Gastrocnemius medialis (tissue), 4 donors: ENCODE data around the gene SLC22A9. TPM values are rescaled to one million over a fixed set of nuclear protein-coding genes. Genes with fewer than 3 reads are reported as not detected.
"Not testable (repeated sequence)": the region's sequence is repeated elsewhere in the genome, so short reads cannot be mapped to it uniquely, and the experiment has no call there.

Source experiments
- ATAC-seq, 2 donors: fragments of 150-250 bp; one replicate each; pipeline ENCODE4 v1.9.1; 2016
- DNase-seq, 2 donors: peaks; one replicate each; pipeline ENCODE4 v3.0.0-alpha.2; 2019
- H3K27ac ChIP-seq, 4 donors: fragments of 200-600 bp; sonication (generic); 1 replicate in 1 of 4; 2 replicates in 3 of 4; pipeline ENCODE4 v1.5.1; 2016 to 2018; ENCODE audit warnings: mild to moderate bottlenecking in 2 of 4, moderate library complexity in 1 of 4
- H3K27me3 ChIP-seq, 3 donors: fragments of 200-600 bp; sonication (generic) in 2 of 3; 1 replicate in 1 of 3; 2 replicates in 2 of 3; pipeline versions ENCODE4 v1.5.1 to v1.6.0; 2016 to 2019; ENCODE audit warnings: mild to moderate bottlenecking in 1 of 3, moderate library complexity in 1 of 3
- H3K36me3 ChIP-seq, 2 donors: fragments of 200-600 bp; sonication (generic) in 1 of 2; one replicate each; pipeline ENCODE4 v1.5.1; 2017 to 2018
- H3K4me1 ChIP-seq, 2 donors: fragments of 200-600 bp; sonication (generic) in 1 of 2; one replicate each; pipeline ENCODE4 v1.5.1; 2016 to 2017; ENCODE audit warnings: mild to moderate bottlenecking in 2 of 2
- H3K4me3 ChIP-seq, 4 donors: fragments of 200-600 bp; sonication (generic) in 3 of 4; 1 replicate in 1 of 4; 2 replicates in 3 of 4; pipeline ENCODE4 v1.5.1; 2016 to 2019; ENCODE audit warnings: mild to moderate bottlenecking in 2 of 4
- H3K9me3 ChIP-seq, 3 donors: fragments of 200-600 bp; sonication (generic) in 2 of 3; 1 replicate in 1 of 3; 2 replicates in 2 of 3; pipeline ENCODE4 v1.5.1; 2016 to 2019
- POLR2A ChIP-seq, 2 donors: fragments of 450-650 bp; IDR thresholded peaks; one replicate each; pipeline ENCODE4 v1.6.1; 2017; ENCODE audit warnings: antibody characterized with exemption in 2 of 2, mild to moderate bottlenecking in 2 of 2, moderate library complexity in 2 of 2
- in situ Hi-C, 4 donors: fragments of 200-750 bp; cut with MboI; loops; one replicate each; pipeline versions ENCODE4 v1.15.0 to v1.8.0; 2017; ENCODE audit warnings: low sequenced_read_pairs in 4 of 4
- intact Hi-C: fragments of 100-400 bp; cut with DNase I; formaldehyde crosslinking; loops from one replicate; pipeline ENCODE4 v1.15.1; 2023; ENCODE audit warnings: low total_unique reads
- total RNA-seq, 4 donors: library from RNA; depleted of rRNA; stranded (reverse); fragments of >200 nt; gene quantifications; one replicate each; pipeline versions ENCODE4 v1.1.0 to v1.2.3, GENCODE V29; 2016
- TF ChIP-seq, protein P1 (sequence below), 5 experiments: fragments of 450-650 bp in 3 of 5; fragments of 200-600 bp in 2 of 5; sonication (generic) in 2 of 5; IDR thresholded peaks in 4 of 5; conservative IDR thresholded peaks in 1 of 5; 1 replicate in 4 of 5; 2 replicates in 1 of 5; pipeline ENCODE4 v1.5.1; 2016 to 2019; ENCODE audit warnings: antibody characterized with exemption in 5 of 5, mild to moderate bottlenecking in 3 of 5, moderate library complexity in 3 of 5

SLC22A9 gene
- total RNA-seq, result under 1 TPM in 1 of 4 donors, not detected in 3; 0.09 TPM

DNA sequence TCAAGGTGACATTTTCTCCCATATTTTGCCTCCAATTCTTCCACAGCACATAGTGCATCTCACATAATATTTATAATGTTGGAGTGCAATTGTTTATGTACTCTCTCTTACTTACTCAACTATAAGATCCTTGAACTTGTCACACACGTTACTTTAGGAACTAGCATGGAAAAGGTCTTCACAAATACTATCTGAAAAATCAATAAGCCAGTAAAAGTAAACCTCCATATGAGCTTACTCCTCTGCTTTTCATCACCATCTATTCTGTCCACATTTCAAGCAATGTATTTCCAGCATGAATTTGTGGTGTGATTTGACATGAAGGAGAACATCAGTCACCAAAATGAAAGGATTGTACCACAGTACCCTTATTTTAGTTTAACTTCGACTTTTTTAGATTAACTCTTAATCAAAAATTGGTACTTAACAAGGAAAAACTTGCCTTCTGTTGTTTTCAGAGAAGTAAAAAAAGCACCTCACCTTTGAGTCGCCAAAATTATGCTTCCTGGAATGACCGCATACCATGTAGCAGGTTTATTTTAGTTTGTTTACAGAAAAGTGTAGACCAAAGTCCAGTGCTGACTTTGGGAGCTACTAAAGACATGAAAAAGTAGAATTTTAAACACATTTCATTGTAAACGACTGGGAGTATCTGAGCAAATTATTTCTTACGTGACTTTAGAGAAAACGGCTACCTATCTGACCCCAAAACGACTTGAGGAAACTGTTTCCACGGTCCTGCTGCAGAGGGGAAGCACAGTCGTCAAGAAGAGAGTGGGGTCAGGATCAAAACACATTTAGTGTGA lies at the start of gene SLC22A9:
Gene SLC22A9, plus strand, starts transcription at position 621 of the 806 bp plus-strand sequence. CDS start 272 bp downstream, outside the sequence.
- DNase-seq (no peak), ATAC-seq (no peak)
- Histone ChIP-seq H3K36me3 (no peaks in the 10 kb centered on the region), H3K4me1 (no peaks in the 10 kb centered on the region), H3K27me3 (no peaks in the 10 kb centered on the region), H3K9me3 (no peaks in the 10 kb centered on the region), H3K4me3 (no peak within 1 kb of the TSS), H3K27ac (no peak within 1 kb of the TSS)
- intact Hi-C loops, result no loop called here
- in situ Hi-C loops, result no loop called here
- TF ChIP-seq, protein P1, sequence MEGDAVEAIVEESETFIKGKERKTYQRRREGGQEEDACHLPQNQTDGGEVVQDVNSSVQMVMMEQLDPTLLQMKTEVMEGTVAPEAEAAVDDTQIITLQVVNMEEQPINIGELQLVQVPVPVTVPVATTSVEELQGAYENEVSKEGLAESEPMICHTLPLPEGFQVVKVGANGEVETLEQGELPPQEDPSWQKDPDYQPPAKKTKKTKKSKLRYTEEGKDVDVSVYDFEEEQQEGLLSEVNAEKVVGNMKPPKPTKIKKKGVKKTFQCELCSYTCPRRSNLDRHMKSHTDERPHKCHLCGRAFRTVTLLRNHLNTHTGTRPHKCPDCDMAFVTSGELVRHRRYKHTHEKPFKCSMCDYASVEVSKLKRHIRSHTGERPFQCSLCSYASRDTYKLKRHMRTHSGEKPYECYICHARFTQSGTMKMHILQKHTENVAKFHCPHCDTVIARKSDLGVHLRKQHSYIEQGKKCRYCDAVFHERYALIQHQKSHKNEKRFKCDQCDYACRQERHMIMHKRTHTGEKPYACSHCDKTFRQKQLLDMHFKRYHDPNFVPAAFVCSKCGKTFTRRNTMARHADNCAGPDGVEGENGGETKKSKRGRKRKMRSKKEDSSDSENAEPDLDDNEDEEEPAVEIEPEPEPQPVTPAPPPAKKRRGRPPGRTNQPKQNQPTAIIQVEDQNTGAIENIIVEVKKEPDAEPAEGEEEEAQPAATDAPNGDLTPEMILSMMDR (IDR thresholded peaks at IDR 0.05 in 4 of 5, conservative IDR thresholded peaks at IDR 0.05 in 1 of 5), result no peak
- TF ChIP-seq POLR2A (IDR thresholded peaks at IDR 0.05), result no peak

DNA sequence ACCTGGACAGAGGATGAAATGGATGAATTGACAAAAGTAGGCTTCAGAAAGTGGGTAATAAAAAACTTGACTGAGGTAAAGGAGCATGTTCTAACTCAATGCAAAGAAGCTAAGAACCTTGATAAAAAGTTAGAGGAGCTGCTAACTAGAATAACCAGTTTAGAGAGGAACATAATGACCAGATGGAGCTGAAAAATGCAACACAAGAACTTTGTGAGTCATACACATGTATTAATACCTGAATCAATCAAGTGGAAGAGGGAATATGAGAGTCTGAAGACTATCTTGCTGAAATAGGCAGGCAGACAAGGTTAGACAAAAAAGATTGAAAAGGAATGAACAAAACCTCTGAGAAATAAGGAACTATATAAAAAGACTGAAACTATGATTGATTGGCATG lies 47.9 kb upstream of the SLC22A9 start:
- no peaks in the 10 kb centered on the region for H3K9me3 ChIP-seq
- no peaks in the 10 kb centered on the region for H3K27me3 ChIP-seq
- H3K4me3 ChIP-seq, result no peak overlapping the region
- intact Hi-C loops, result no loop called here
- TF ChIP-seq, protein P1 (IDR thresholded peaks at IDR 0.05 in 4 of 5, conservative IDR thresholded peaks at IDR 0.05 in 1 of 5), result no peak
- TF ChIP-seq POLR2A (IDR thresholded peaks at IDR 0.05), result no peak
- H3K36me3 ChIP-seq, result no peaks in the 10 kb centered on the region
- ATAC-seq (no peak), DNase-seq (no peak)
- H3K27ac ChIP-seq, result no peak overlapping the region
- in situ Hi-C loops, result no loop called here
- H3K4me1 ChIP-seq, result no peaks in the 10 kb centered on the region

DNA sequence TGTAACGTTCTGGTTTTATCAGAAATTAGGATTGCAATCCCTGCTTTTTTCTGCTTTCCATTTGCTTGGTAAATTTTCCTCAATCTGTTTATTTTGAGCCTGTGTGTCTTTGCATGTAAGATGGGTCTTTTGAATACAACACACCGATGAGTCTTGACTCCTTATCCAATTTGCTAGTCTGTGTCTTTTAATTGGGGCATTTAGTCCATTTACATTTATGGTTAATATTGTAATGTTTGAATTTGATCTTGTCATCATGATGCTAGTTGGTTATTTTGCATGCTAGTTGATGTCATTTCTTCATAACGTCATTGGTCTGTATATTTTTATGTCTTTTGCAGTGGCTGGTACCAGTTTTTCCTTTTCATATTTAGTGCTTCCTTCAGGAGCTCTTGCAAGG lies 34.5 kb upstream of the SLC22A9 start:
- H3K36me3 ChIP-seq, H3K4me1 ChIP-seq, intact Hi-C loops, DNase-seq, H3K9me3 ChIP-seq, H3K27ac ChIP-seq, ATAC-seq, in situ Hi-C loops, H3K4me3 ChIP-seq, H3K27me3 ChIP-seq: not testable (repeated sequence)

DNA sequence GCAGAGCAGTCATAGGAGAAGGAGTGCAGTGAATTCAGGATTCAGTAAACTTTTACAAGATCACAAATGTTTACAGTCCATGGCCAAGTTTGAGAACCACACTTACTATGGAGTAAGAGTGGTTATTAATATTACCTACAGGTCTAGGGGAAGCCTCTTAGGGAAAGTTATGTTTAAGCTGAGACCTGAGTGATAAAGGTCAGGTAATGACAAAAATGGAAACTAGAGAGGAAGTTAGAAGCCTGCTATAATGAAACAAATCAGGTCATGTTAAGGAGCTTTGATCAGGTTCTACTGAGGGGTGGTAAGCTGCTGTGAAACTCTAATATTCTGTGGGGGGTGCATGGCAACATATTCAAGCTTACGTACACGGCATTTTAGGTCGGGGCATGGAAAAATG lies 32.5 kb upstream of the SLC22A9 start:
- no peak for ATAC-seq
- Histone ChIP-seq H3K4me1 (no peaks in the 10 kb centered on the region), H3K36me3 (no peaks in the 10 kb centered on the region), H3K27me3 (no peaks in the 10 kb centered on the region), H3K27ac (no peak overlapping the region), H3K9me3 (no peaks in the 10 kb centered on the region), H3K4me3 (no peak overlapping the region)
- intact Hi-C loops (no loop called here), in situ Hi-C loops (no loop called here)
- no peak for DNase-seq
- TF ChIP-seq, protein P1 (IDR thresholded peaks at IDR 0.05 in 4 of 5, conservative IDR thresholded peaks at IDR 0.05 in 1 of 5), result no peak

DNA sequence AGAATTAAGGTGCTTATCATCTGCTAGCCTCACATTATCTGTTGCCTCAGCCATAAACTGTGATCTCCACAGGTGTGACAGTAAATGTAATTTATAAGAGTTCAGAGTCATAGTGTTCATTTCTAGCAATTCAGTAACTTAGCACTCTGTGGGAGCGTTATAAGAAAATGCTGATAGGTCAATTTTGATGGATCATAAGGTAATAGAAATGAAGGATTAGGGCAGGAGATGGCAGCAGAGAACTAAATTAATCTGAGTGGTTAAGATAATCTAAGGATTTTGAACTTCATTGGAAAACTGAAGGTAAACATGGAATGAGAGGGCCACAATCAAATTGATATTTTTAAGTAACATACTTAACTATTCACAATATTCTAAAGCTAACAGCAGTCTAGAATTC lies 26.5 kb upstream of the SLC22A9 start:
- Histone ChIP-seq H3K4me1 (no peaks in the 10 kb centered on the region), H3K27ac (no peak overlapping the region), H3K4me3 (no peak overlapping the region), H3K27me3 (no peaks in the 10 kb centered on the region), H3K9me3 (no peaks in the 10 kb centered on the region), H3K36me3 (no peaks in the 10 kb centered on the region)
- no peak for ATAC-seq
- in situ Hi-C loops, result no loop called here
- TF ChIP-seq, protein P1 (IDR thresholded peaks at IDR 0.05 in 4 of 5, conservative IDR thresholded peaks at IDR 0.05 in 1 of 5), result no peak
- no peak for TF ChIP-seq POLR2A (IDR thresholded peaks at IDR 0.05)
- DNase-seq, result no peak
- intact Hi-C loops, result no loop called here
